HG02759 (cell line): ENCODE measurements around the gene PPP3CB.

Experiments
- ATAC-seq: cut with Tn5 transposase; IDR thresholded peaks from one replicate; pipeline ENCODE4 v1.9.1; 2021; ENCODE audit warnings: mild to moderate bottlenecking, moderate library complexity; ENCODE audit not compliant: unreplicated experiment

The PPP3CB gene

DNA sequence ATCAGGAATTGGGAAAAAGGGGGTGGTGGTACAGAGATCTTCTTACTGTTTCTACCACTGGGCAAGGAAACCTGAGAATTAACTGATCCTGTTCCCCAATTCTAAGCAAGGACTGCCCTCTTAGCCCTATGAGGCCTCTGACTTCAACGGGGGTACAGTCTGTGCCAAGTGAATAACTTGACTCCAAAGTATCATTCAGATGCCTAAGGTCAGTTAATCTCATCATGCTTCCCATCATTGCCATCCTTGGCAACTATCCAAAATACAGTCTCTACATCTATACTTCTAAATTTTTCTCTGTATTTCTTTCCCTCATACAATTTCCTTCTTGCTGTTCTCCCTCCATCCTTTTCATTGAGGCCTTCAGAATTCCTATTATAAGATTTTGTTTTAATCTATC lies 10.5 kb downstream of the PPP3CB start:
- no peak for ATAC-seq

DNA sequence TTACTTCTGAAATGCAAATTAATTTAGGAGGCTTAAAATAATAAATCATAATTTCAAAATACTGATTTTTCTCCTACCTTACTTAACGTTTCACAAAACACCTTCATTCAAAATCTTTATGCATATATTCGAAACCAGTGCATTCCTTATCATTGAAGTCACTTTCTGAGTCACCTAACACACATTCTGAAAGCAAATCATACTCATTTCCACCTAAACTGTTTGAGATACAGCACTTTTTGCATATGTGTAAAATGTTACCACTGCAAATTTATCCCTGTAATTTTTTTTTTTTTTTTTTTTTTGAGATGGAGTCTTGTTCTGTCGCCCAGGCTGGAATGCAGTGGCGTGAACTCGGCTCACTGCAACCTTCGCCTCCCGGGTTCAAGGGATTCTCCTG lies 15.7 kb downstream of the PPP3CB start:
- ATAC-seq, result no peak

DNA sequence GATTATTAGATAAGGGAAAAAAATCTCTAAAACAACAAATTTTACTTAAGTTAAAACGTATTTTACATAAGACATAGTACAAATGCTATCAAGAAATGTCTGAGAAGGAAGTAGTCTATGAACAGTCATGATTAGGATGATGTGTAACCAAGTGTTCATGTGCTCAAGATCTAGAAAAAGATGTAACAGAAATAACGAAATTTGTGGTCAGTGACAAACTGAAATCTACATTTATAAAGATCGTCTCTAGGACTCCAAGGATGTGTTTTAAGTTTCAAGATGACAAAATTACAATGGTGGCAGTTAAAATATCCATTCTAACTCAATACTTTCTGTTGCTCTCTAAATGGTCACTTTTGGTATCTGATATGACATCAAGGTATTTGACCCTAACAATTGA lies 17.2 kb downstream of the PPP3CB start:
- ATAC-seq, result no peak

DNA sequence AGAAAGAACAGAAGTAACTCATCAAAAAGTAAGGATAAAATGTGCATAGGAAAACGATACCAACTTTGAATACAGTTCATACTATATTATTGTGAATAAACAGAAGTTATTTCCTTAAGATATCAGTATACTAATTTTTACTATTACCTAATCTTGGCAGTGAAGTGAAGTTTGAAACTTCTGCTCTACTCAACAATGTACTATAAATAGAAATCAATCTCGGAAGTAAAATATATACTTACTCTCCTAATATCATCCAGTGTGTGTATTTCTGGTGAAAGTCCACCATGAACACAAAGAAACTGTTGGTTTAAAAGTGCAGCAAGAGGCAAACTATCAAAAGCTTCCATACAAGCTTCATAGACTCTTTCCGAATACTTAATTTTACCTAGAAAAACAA lies 24.6 kb downstream of the PPP3CB start:
- ATAC-seq, result no peak

DNA sequence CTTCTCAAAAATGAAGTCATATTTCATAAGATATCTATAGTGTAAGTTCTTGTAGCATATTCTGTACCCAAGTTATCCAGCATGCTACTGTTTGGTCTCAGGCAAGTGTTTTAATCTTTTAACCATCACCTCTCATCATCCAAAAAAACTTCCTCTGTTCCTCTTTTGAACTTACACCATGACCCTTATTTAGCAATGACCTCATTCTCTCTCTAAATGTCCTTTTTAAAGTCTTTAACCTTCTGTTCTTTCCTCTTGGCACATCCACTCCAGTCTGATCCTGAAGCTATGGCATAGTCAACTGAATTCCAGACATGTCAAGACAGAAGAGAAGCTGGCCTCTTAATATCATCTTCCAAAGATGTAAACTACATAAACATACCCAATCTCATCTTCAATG lies 26.2 kb downstream of the PPP3CB start:
- ATAC-seq, result no peak

DNA sequence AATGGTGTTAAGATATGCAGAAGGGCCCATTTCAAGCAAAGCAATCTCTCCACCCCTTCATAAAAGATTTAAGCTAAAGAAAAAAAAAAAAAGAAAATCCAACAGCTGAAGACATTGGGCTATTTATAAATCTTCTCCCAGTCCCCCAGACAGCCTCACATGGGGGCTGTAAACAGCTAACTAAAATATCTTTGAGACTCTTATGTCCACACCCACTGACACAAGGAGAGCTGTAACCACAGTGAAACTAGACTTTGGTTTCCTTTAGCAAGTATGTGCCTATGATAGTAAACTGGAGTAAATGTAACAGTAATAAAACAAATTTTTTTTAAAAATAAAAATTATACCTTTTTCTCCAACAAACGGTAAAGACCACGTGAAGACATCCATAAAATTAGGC lies 28.6 kb downstream of the PPP3CB start:
- ATAC-seq, result no peak

DNA sequence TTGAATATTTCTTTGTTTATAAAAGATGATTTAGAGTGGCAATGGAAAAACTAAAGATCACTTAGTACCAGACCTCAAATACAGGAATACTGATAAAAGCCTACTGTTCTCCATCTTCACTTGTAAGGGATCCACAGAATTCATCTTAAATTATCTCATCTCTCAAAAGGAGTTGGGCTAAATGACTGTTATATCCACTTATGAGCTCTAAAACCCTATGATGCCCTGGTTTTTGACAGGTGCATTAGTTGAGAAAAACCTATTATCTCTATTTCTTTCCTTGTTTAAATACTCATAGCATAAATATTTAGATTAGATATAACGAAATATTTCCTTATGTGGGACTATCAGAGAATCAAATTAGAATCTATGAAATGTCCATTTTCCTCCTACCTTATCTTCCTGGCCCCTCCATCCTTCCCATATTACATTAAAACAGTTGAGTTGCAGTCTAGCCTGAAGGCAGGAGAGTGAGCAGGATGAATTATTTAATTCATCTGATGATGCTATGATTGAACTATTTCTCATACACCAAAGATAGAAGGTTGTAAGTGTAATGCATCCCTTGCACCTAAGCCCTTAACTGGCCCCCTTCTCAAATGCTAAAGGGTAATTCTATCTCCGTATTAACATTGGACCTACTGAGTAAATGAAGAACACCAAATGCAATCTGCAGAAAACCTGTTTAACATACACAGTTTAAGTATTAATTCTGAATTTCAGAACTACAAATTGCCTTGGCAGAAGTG lies 29.7 kb downstream of the PPP3CB start:
- no peak for ATAC-seq

DNA sequence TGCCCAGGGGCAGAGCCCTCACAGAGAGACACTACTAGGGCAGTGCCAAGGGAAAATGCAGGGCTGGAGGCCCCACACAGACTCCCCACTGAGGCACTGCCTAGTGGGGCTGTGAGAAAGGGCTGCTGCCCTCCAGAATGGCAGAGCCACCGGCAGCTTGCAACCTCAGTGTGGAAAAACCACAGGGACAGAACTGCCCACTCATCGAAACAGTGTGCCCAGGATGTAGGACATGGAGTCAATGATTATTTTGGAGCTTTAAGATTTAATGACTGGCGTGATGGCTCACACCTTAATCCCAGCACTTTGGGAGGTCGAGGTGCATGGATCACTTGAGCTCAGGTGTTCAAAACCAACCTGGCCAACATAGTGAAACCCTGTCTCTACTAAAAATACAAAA lies 34.9 kb downstream of the PPP3CB start:
- ATAC-seq, result no peak

DNA sequence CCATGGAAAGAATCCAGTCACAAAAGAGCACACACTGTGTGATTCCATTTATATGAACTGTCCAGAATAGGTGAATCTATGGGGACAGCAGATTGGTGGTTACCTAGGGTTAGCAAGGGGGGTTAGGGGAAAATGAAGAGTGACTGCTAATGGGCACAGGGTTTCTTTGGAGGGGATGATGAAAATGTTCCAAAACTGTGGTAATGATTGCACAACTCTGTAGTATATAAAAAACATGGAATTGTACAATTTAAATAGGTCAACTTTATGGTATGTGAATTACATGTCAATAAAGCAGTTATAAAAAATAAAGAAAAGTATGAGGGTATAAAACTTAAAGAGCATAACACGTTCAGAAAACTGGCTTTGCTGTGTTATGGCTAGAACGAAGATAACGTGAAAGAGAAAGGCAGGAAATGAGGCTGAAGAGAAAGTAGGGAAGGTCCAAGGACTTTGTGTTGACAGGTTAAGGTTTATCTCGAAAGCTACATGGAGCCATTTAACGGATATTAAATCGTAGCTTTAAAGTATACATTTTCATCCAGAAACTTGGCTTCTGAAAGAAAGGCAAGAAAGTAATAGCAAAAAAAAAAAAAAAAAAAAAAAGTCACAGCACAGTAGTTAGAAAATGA lies 36.0 kb downstream of the PPP3CB start:
- no peak for ATAC-seq

DNA sequence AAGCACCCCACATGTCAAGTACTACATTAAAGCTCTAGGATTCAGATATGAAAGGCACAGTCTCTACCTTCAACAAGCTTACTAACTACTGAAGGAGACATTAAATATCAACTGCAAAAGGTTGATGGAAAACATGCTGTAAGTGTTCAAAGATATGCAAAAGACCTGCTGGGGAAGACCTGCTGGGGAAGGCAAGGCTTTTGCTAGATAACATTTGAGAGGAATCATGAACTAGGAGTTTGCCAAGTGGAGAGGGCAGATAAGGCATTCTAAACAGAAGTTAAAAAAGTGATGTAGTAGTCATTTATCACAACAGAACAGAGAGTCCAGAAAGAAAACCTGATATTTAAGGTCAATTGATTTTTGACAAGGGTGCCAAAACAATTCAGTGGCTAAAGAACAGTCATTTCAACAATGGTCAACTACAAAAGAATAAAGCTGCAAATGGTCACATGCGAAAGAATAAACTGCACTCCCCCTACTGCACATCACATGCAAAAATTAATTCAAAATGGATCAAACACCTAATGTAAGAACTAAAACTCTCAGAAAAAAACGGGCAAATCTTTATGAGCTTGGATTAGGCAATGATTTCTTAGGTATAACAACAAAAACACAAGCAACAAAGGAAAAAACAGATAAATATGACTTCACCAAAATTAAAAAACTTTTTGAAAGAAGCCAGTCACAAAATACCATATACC lies 39.5 kb downstream of the PPP3CB start:
- ATAC-seq, result no peak

DNA sequence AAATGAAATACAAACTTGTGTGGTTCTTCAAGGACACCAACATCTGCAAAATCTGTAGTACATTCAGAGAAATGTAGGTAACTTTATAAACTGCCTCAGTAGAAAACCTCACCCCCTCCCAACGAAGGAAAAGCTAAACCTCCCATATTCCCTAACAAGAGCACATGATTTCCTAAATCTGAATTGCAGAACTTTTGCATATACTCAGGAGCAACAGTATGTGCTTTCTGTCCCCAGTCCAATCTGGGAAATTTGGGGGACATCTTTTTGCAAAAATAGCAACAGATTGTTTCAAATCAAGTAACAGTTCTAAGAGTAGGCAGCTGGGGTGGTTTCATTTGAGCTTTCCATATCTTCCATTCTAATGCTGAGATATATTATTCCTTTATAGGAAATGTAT lies 46.7 kb downstream of the PPP3CB start:
- no peak for ATAC-seq

DNA sequence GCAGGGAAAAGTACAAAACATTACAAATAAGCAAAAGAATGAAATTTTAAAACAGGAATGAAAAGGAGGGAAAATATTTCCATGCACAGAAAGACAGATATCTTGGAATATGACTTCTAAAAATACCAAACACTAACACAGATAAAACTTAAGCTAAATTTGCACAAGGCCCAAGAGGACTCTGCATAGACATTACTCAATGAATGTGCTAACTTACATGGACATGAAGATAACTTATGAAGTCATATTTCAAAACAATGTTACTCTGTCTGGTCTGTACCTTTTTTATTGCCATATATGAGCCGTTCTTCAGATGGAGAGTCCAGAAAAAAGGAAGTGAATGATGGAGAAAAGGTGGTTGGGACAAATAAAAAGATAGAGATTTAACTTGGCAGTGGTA lies 47.4 kb downstream of the PPP3CB start:
- ATAC-seq, result no peak

DNA sequence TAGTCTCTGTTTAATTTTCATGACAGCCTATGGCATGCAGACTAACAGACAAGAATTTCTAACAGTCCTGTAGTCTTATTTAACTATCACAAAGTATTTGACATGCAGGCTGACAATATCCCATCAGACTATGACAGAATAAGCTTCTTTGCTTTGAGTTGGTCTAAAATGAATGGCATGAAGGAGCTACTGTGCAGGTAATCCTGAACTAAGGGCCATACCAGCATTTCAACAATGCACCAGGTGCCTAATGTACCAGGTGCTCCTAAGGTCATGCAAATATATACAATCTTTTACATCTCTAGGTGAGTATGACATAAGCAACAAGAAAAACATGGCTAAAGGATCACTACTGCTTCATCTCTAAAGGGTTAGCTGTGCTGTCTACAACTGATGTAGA lies 48.9 kb downstream of the PPP3CB start:
- no peak for ATAC-seq

DNA sequence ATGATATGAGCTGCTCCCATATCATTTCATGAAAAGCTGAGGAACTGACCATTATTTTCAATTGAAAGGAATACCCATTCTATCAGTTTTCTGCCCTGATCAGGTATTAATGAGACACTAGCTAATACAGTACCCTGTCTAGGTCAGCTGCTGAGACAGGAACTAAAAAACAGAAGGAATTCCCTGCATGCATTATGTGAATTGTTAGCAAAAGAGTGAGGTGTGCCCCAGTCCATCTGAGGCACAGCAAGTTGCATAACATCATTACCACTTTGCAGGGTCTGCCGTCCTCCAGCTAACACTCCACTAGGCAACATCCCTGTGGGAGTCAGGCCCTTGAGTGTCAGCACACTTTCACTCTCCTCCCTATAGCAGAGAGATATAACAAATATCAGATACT lies 51.4 kb downstream of the PPP3CB start:
- no peak for ATAC-seq

DNA sequence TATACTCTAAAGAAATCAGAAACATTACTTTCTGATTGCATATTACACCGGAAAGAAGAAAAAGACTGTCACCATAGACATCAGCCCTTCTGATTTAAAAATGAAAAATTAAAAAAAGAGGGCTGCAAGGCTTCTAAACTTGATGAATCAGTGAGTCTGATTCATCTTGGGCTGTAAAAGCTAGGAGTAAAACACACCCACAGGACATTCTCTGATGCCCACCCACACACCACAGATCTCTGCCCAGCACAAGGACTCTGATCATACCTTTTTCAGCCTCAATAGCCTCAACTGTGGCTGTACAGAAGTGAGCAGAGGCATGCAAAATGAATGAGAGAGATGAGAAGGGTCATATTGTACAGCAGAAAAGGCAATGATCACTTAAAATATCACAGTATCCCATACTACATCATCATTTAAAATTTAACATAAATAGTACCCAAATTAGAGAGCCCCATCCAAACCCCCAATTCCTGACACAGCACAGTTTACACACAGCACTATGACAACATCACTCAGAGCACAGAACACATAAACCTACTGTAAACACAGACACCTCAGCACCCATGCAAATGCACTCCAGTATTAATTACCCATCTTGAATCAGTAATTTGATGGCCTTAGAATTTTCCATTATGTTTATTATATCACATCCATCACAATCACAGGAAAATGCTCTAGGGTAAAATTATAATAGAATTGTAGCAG lies 56.1 kb downstream of the PPP3CB start:
- no peak for ATAC-seq

DNA sequence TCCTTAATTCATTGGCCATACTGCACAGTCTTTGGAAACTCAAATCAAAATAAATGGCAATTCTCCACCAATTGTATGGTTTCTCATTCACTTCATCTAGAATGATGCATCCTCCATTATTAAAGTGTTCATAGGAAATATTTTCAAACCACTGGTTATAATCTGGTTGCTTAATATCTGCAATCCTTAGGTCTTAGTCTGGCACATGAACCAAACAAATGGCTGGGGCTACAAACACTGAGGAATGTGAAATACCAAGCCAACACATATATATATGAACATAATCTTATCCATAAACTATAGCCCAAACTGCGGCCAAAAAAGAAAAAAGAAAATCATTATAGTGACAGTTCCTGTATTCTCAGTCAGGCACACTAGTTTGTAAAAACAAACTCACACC lies 56.8 kb downstream of the PPP3CB start:
- ATAC-seq, result no peak

DNA sequence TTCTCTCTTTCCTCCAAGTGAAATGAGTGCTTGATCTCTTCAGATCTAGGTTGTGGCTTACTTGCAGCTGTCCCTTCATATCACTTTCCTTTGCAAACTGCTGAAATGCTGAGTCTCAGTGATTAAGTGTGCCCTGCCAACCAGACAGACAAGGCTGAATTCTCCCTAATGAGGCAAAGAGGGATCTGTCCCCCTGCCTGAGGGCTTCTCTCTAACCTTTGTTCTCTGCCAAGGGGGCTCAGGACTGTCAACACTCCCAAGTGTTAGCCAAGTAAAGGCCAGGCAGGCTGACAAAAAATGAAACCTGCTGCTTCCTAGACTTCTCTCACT lies 62.3 kb downstream of the PPP3CB start, which contains the start of gene MSS51:
MSS51 (minus strand) TSS at position 24 of the 330 bp plus-strand sequence. CDS start 5,277 bp downstream, outside the sequence.
- ATAC-seq, result no peak

DNA sequence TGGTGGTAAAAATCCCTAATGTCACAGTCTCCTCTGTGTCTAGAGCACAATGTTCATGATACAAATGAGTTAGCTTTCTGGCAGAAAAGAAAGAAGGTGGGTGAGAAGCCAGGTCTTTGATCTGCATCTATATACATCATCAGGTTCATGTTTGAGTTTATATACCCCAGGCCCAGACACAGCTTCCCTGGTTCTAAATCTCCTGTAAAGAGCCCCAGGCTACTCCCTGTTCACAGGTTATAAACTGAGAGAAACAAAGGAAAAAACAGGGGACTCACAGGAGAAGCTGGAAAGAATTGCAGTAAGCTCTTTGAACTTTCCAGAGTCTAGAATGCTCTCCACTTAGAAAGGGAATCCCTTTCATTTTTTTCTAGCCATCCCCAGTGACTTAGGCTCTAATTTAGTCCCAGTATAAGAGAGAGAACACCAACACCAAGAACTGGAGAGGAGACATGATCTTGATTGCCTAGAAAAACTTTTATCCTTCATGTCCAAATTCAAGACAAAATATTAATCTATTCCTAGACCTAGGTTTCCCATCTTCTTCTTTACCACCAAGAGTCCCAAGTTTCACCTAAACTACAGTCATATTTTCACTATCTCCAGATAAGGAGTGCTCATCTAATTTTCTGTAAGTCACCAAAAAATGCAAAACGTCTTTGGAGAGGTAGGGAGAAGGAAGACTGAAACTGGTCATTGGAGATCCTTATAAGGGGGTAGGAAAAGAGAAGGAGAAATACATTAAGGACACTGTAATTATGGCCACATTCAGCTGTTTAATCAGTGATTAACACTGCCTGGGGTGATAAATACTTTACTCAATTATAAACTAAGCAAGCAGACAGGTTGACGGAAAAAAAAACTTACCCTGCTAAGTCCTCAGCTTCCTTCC lies 62.9 kb downstream of the PPP3CB start:
- no peak for ATAC-seq

DNA sequence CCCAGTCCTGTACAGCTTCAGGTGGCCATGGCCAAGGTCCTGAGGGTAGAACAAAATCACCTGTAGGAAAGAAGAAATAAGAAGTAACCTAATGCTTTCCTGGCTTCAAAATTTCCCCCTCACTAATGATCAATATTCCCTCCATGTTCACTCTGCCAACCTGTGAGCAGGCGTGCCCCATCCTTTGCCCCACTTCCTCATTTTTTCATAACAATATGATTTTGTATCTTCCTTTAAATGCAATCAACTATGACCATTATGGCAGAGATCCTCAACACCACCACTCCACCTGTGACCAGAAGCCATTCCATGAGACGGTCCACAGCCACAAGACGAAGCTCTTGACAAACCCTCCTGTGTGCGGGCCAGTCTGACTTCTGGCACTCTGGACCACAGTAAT lies 69.5 kb downstream of the PPP3CB start:
- ATAC-seq, result no peak

DNA sequence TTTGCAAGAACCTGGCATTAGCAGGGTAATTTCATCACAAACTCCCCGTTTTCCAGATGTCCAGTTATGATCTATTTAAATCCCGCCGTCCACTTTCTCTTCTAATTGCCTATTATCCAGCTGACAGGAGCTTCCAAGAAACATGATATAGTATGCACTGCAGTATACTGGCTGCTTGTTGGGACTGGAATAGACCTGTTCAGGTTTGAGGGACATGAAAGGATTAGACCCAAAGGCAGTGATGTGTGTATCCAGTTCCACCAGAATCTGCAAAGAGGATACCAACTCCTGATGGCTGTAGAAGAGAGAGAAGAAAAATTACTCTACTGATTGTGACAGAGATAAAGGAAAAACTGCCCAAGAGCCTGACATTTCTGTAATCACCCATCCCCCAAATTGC lies 71.3 kb downstream of the PPP3CB start:
- no peak for ATAC-seq

DNA sequence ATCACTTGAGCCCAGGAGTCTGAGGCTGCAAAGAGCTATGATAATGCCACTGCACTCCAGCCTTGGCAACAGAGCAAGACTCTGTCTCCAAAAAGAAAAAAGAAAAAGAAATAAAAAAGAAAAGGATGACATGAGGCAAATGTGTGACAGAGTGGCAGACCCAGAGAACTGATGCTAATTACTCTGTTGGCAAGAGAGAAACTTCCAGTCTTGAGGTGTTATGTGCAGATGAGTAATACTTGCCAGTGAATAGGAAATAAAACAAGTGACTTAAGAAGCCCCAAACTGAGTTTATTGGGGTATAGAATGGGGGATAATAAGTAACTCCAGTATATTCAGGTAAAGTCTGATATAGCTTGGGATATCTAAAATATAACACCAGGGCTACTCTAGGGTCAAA lies 72.5 kb downstream of the PPP3CB start:
- ATAC-seq, result no peak
